ENCODE data around the gene PPP1R12B.
"Not testable (repeated sequence)": the region's sequence is repeated elsewhere in the genome, so short reads cannot be mapped to it uniquely, and the experiment has no call there.

GRCh38 chr1:202480640-202481039 is 132.1 kb downstream of the PPP1R12B start:
- not testable (repeated sequence) for TF ChIP-seq CTCF (IDR thresholded peaks at IDR 0.05; ENCODE audit: poor library complexity); EZH2 (IDR thresholded peaks at IDR 0.05; ENCODE audit: borderline replicate concordance); EZH2phosphoT487 (IDR thresholded peaks at IDR 0.05; ENCODE audit: low read depth, severe bottlenecking, unreplicated experiment)
